Right lobe of liver (tissue), 4 donors: ENCODE results near the gene SIGLEC5.

Experiments used
- POLR2A ChIP-seq: fragments of 450-650 bp; IDR thresholded peaks from one replicate; pipeline ENCODE4 v1.6.1; 2017; ENCODE audit warnings: antibody characterized with exemption, mild to moderate bottlenecking
- TF ChIP-seq, protein P1 (sequence below), 4 donors: fragments of 200-600 bp in 3 of 4; fragments of 450-650 bp in 1 of 4; IDR thresholded peaks; one replicate each; pipeline versions ENCODE4 v1.5.1 to v1.8.0; 2016 to 2022; ENCODE audit warnings: antibody characterized with exemption in 4 of 4, mild to moderate bottlenecking in 2 of 4
- donor health status: DM: no; HTN: no; CAD: no.
- donor health status: DM: no; HTN: no; CAD: no.
- donor health status: DM: no; HTN: yes; CAD: no.

DNA sequence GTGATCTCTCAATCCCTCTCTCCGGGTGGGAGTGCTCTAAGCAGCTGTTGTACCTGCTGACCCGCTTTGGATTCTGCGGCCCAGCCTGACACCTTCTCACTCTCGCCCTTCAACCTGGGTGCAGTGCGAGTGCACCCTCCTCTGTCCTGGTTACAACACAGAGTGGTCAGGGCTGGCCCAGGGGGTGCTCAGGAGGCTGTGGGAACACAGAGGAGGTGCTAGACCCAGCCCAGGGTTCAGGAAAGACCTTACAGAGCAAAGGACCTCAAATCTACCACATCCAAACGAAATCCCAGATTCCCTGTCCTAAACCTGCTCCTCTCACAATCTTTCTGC, 35.5 kb downstream of the SIGLEC5 start:
- TF ChIP-seq, protein P1, sequence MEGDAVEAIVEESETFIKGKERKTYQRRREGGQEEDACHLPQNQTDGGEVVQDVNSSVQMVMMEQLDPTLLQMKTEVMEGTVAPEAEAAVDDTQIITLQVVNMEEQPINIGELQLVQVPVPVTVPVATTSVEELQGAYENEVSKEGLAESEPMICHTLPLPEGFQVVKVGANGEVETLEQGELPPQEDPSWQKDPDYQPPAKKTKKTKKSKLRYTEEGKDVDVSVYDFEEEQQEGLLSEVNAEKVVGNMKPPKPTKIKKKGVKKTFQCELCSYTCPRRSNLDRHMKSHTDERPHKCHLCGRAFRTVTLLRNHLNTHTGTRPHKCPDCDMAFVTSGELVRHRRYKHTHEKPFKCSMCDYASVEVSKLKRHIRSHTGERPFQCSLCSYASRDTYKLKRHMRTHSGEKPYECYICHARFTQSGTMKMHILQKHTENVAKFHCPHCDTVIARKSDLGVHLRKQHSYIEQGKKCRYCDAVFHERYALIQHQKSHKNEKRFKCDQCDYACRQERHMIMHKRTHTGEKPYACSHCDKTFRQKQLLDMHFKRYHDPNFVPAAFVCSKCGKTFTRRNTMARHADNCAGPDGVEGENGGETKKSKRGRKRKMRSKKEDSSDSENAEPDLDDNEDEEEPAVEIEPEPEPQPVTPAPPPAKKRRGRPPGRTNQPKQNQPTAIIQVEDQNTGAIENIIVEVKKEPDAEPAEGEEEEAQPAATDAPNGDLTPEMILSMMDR (IDR thresholded peaks at IDR 0.05): no peak
- no peak for TF ChIP-seq POLR2A
